Endothelial cell (in vitro differentiated cells): ENCODE data around the gene TLR1. TPM values are rescaled to one million over a fixed set of nuclear protein-coding genes. Genes with fewer than 3 reads are reported as not detected.
"Not testable (repeated sequence)": the region's sequence is repeated elsewhere in the genome, so short reads cannot be mapped to it uniquely, and the experiment has no call there.

Experiments used
- DNase-seq: peaks from one replicate; pipeline ENCODE4 v3.0.0; 2021; ENCODE audit warnings: low spot score
- H3K27ac Mint-ChIP-seq: one replicate; pipeline ENCODE4 v1.8.0; 2021; ENCODE audit warnings: mixed read lengths, inconsistent platforms; ENCODE audit not compliant: unreplicated experiment
- H3K27me3 Mint-ChIP-seq: one replicate; pipeline ENCODE4 v1.8.0; 2021; ENCODE audit warnings: mild to moderate bottlenecking, moderate library complexity, mixed read lengths, inconsistent platforms; ENCODE audit not compliant: unreplicated experiment
- H3K36me3 Mint-ChIP-seq: one replicate; pipeline ENCODE4 v1.8.0; 2021; ENCODE audit warnings: mild to moderate bottlenecking, low read depth, mixed read lengths, inconsistent platforms; ENCODE audit not compliant: unreplicated experiment
- H3K4me1 Mint-ChIP-seq: one replicate; pipeline ENCODE4 v1.8.0; 2021; ENCODE audit warnings: mild to moderate bottlenecking, mixed read lengths, inconsistent platforms; ENCODE audit not compliant: unreplicated experiment
- H3K4me3 Mint-ChIP-seq: one replicate; pipeline ENCODE4 v1.8.0; 2021; ENCODE audit warnings: mild to moderate bottlenecking, mixed read lengths, inconsistent platforms; ENCODE audit not compliant: unreplicated experiment
- H3K9me3 Mint-ChIP-seq: one replicate; pipeline ENCODE4 v1.8.0; 2021; ENCODE audit warnings: mixed read lengths, inconsistent platforms; ENCODE audit not compliant: unreplicated experiment
- CTCF ChIP-seq: fragments of 200-600 bp; sonication (generic); IDR thresholded peaks from one replicate; pipeline ENCODE4 v1.5.0; 2021; ENCODE audit warnings: antibody characterized with exemption; ENCODE audit not compliant: unreplicated experiment
- total RNA-seq: library from RNA; stranded (reverse); fragmentation: NEBNext Ultra II Directional; extraction: Animal tissue kit (Norgen Biotek cat#: 25700); gene quantifications from one replicate; pipeline ENCODE4 v1.2.1, GENCODE V29; 2021; ENCODE audit not compliant: unreplicated experiment

Gene TLR1
- total RNA-seq, 1 donor from 2014 or later, result 0.23 TPM

- Mint-ChIP-seq H3K4me3 (no peak overlapping the region), H3K27me3 (no peaks in the 10 kb centered on the region), H3K4me1 (no peaks in the 10 kb centered on the region), H3K9me3 (no peaks in the 10 kb centered on the region), H3K36me3 (no peaks in the 10 kb centered on the region), H3K27ac (no peak overlapping the region)
- TF ChIP-seq CTCF, result no peak
- no peak for DNase-seq
Measured at GRCh38 chr4:38768968-38769394, 35.6 kb downstream of the TLR1 start.

- not testable (repeated sequence) for DNase-seq, H3K36me3 Mint-ChIP-seq, H3K4me3 Mint-ChIP-seq, H3K4me1 Mint-ChIP-seq, H3K27ac Mint-ChIP-seq, H3K9me3 Mint-ChIP-seq, H3K27me3 Mint-ChIP-seq
Measured at GRCh38 chr4:38766940-38767339, 37.7 kb downstream of the TLR1 start.

GRCh38 chr4:38765382-38765781, 39.2 kb downstream of the TLR1 start:
- TF ChIP-seq CTCF, result no peak
- no peak for DNase-seq
- Mint-ChIP-seq H3K9me3 (no peaks in the 10 kb centered on the region), H3K27me3 (peaks cover 3% of the 10 kb centered on the region), H3K4me3 (no peak overlapping the region), H3K27ac (no peak overlapping the region), H3K36me3 (no peaks in the 10 kb centered on the region), H3K4me1 (no peaks in the 10 kb centered on the region)

DNA sequence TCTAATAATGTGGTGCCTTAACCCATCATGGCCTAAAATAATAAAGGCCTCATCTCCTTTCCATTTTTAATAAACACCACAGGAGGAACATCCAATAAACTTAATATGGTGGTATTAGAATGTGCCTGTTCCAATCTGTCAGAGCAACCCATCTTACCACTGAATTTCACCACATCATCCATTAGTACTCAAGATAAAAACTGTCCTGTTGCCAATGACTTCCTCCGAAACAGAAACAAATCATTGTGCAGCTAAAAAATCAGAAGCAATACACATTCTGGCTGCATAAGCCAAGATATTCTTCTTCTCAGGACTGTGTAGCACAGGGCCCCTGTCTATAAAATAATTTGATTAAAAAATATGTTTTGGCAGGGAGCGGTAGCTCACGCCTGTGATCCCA, 40.3 kb downstream of the TLR1 start:
- Mint-ChIP-seq H3K27ac (no peak overlapping the region), H3K9me3 (no peaks in the 10 kb centered on the region), H3K36me3 (no peaks in the 10 kb centered on the region), H3K27me3 (peaks cover 3% of the 10 kb centered on the region), H3K4me1 (no peaks in the 10 kb centered on the region), H3K4me3 (no peak overlapping the region)
- no peak for DNase-seq
- no peak for TF ChIP-seq CTCF

- TF ChIP-seq CTCF, result no peak
- Mint-ChIP-seq H3K4me1 (no peaks in the 10 kb centered on the region), H3K36me3 (no peaks in the 10 kb centered on the region)
Measured at GRCh38 chr4:38762560-38762959, 42.0 kb downstream of the TLR1 start.

DNA sequence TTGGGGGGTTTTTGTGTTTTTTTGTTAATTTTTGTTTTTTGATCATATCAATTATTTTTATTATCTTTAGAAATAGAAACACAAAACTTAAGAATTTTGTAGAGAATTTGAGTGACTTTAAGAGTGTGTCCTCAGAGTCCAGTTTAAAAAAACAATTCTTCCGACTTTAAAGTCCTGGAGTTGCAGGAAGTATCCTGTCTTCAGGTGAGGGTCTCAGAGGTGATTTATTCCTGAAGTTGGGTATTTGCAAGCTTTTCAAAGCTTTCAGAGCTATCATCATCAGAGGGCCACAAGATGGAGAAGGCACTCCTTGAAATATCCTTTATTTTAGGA, 44.8 kb downstream of the TLR1 start:
- no peak overlapping the region for H3K27ac Mint-ChIP-seq
- no peak for DNase-seq
- TF ChIP-seq CTCF, result peak; percentile 80
- H3K36me3 Mint-ChIP-seq, result no peaks in the 10 kb centered on the region
- H3K4me3 Mint-ChIP-seq, result no peak overlapping the region
- H3K9me3 Mint-ChIP-seq, result no peaks in the 10 kb centered on the region
- no peaks in the 10 kb centered on the region for H3K4me1 Mint-ChIP-seq
- H3K27me3 Mint-ChIP-seq, result peaks cover 3% of the 10 kb centered on the region

More at GRCh38 chr4:38762560-38762959, 42.0 kb downstream of the TLR1 start:
- Mint-ChIP-seq H3K4me3 (no peak overlapping the region), H3K9me3 (no peaks in the 10 kb centered on the region), H3K27me3 (peaks cover 3% of the 10 kb centered on the region), H3K27ac (no peak overlapping the region)
- DNase-seq, result no peak
